ENCODE measurements around the gene RSU1.

- TF ChIP-seq CTCF (IDR thresholded peaks at IDR 0.05; ENCODE audit: borderline replicate concordance, extremely low read depth, low read length, poor library complexity, severe bottlenecking), result no peak
- TF ChIP-seq EZH2 (IDR thresholded peaks at IDR 0.05; ENCODE audit: borderline replicate concordance, low read depth, low read length, severe bottlenecking), result no peak
Measured at GRCh38 chr10:16566202-16566805, 250.9 kb downstream of the RSU1 start.
